HepG2 (cell line): ENCODE data around the gene ZNF618. TPM values are rescaled to one million over a fixed set of nuclear protein-coding genes. Genes with fewer than 3 reads are reported as not detected.

Experiments
- ATAC-seq: fragments of 200-7000 bp; cut with Tn5 transposase; 3 replicates; pipeline ENCODE4 v1.9.1; 2020; ENCODE audit warnings: mild to moderate bottlenecking, moderate library complexity
- BruUV-seq: library from RNA; stranded (reverse); fragments of 400-500 nt; replicated peaks from 2 replicates; lab custom pipeline; 2021; lab: Mats Ljungman, UMichigan
- CTCF ChIA-PET: fragments of 300-600 bp; formaldehyde crosslinking; extraction: SDS; loops from one replicate; lab custom pipeline; 2021; ENCODE audit warnings: low total read pairs, inconsistent platforms, low intra/inter-chr PET ratio; lab: Yijun Ruan, JAX
- POLR2A ChIA-PET: fragments of 350-600 bp; sonication (Branson Sonifier 250); formaldehyde crosslinking; loops from one replicate; lab custom pipeline; 2020; ENCODE audit warnings: antibody characterized with exemption, inconsistent platforms; lab: Yijun Ruan, JAX
- DNase-seq: peaks from one replicate; pipeline ENCODE4 v3.0.0-alpha.2; 2015; ENCODE audit warnings: low spot score
- FAIRE-seq: peaks from 3 replicates; lab custom pipeline; 2011; peaks lifted over from hg19 to GRCh38; lab: Jason Lieb, UNC
- H2AFZ ChIP-seq: one replicate; pipeline ENCODE4 v1.6.1; 2011; ENCODE audit warnings: low read length, inconsistent platforms
- H3K27ac ChIP-seq: fragments of 300-600 bp; 3 replicates; pipeline ENCODE4 v1.8.0; 2011; ENCODE audit warnings: mixed run types, mild to moderate bottlenecking, mixed read lengths, low read length, inconsistent platforms; ENCODE audit not compliant: insufficient read depth; ENCODE audit errors: extremely low read length
- H3K27me3 ChIP-seq, 2 experiments: fragments of 200-600 bp in 1 of 2; 2 replicates in 1 of 2; 3 replicates in 1 of 2; pipeline versions ENCODE4 v1.6.0 to v1.8.0; 2011; ENCODE audit warnings: low read length in 2 of 2, mild to moderate bottlenecking in 2 of 2, moderate library complexity in 2 of 2, inconsistent platforms in 1 of 2; ENCODE audit not compliant: insufficient read depth in 2 of 2, control insufficient read depth in 1 of 2
- H3K36me3 ChIP-seq, 2 experiments: fragments of 200-600 bp in 1 of 2; replicated peaks in 1 of 2; 2 replicates in 1 of 2; 3 replicates in 1 of 2; pipeline versions ENCODE4 v1.5.1 to v1.8.0; 2011; ENCODE audit warnings: low read length in 2 of 2, inconsistent platforms in 1 of 2; ENCODE audit not compliant: insufficient read depth in 2 of 2, control insufficient read depth in 1 of 2
- H3K4me1 ChIP-seq: 2 replicates; pipeline ENCODE4 v1.5.1; 2012; ENCODE audit warnings: low read length, inconsistent platforms; ENCODE audit not compliant: insufficient read depth
- H3K4me2 ChIP-seq: 2 replicates; pipeline ENCODE4 v1.6.0; 2011; ENCODE audit warnings: low read depth, low read length, inconsistent platforms
- H3K4me3 ChIP-seq, 3 experiments: fragments of 200-600 bp in 1 of 3; sonication (generic), shearing (Covaris generic) in 1 of 3; replicated peaks in 1 of 3; 2 replicates each; pipeline ENCODE4 v1.5.1; 2011 to 2016; ENCODE audit warnings: low read length in 3 of 3, inconsistent platforms in 2 of 3, low read depth in 2 of 3, mild to moderate bottlenecking in 2 of 3, control low read depth in 1 of 3, mixed read lengths in 1 of 3; ENCODE audit not compliant: insufficient read depth in 1 of 3
- H3K79me2 ChIP-seq: one replicate; pipeline ENCODE4 v1.6.1; 2011; ENCODE audit warnings: low read length, inconsistent platforms; ENCODE audit not compliant: insufficient read depth
- H3K9ac ChIP-seq: 2 replicates; pipeline ENCODE4 v1.6.0; 2011; ENCODE audit warnings: mild to moderate bottlenecking, low read depth, low read length, inconsistent platforms; ENCODE audit not compliant: insufficient read depth
- H3K9me3 ChIP-seq: 2 replicates; pipeline ENCODE4 v1.5.1; 2012; ENCODE audit warnings: mild to moderate bottlenecking, low read length
- H4K20me1 ChIP-seq: 2 replicates; pipeline ENCODE4 v1.6.0; 2011; ENCODE audit warnings: inconsistent platforms, mild to moderate bottlenecking, low read length, moderate library complexity; ENCODE audit not compliant: insufficient read depth
- CCDC6 ChIP-seq: sonication (generic); formaldehyde crosslinking; IDR thresholded peaks from 2 replicates; pipeline ENCODE4 v1.8.1; 2022; ENCODE audit warnings: mild to moderate bottlenecking, missing genetic modification reagents, moderate library complexity
- IRX3 ChIP-seq: sonication (generic); formaldehyde crosslinking; IDR thresholded peaks from 2 replicates; pipeline ENCODE4 v1.8.1; 2023; ENCODE audit warnings: mild to moderate bottlenecking, low read depth, missing genetic modification reagents, borderline replicate concordance
- PCBP2 ChIP-seq: fragments of 200-400 bp; formaldehyde crosslinking; optimal IDR thresholded peaks from 2 replicates; pipeline ENCODE3; 2018; ENCODE audit warnings: low read length, low read depth; ENCODE audit not compliant: poor library complexity, severe bottlenecking
- SIX1 ChIP-seq: sonication (generic); formaldehyde crosslinking; IDR thresholded peaks from 2 replicates; pipeline ENCODE4 v1.4.0; 2020; ENCODE audit warnings: missing genetic modification reagents, borderline replicate concordance
- ZNF350 ChIP-seq: sonication (generic); formaldehyde crosslinking; IDR thresholded peaks from 2 replicates; pipeline ENCODE4 v1.4.0; 2020; ENCODE audit warnings: mild to moderate bottlenecking, low read depth, missing genetic modification reagents, borderline replicate concordance
- WGBS: methylation state at CpG from one replicate; pipeline ENCODE4 v1.1.6; 2017; ENCODE audit warnings: low lambda C conversion rate; 5-methylcytosine and 5-hydroxymethylcytosine counted together
- in situ Hi-C: cut with HindIII; loops from 2 replicates; pipeline ENCODE4 v1.10.0; 2017; ENCODE audit warnings: low pct_unique_long_range_greater_than_20kb; ENCODE audit not compliant: extremely low pct_ligation_motif_present
- intact Hi-C: fragments of 100-400 bp; cut with micrococcal nuclease; formaldehyde crosslinking; loops from one replicate; pipeline ENCODE4 v1.10.0; 2022; ENCODE audit not compliant: unreplicated experiment
- polyA plus RNA-seq, 8 experiments: library from polyadenylated mRNA; depleted of rRNA in 3 of 8; stranded (reverse) in 7 of 8; unstranded in 1 of 8; fragments of >200 nt; fragmentation: Illumina TruSeq in 4 of 8; extraction: Trizol in 4 of 8; gene quantifications; 2 replicates each; pipeline versions ENCODE4 v1.2.1 to v1.2.3, GENCODE V29; 2011 to 2016; ENCODE audit warnings: low read depth in 4 of 8, missing spikeins in 1 of 8, mixed read lengths in 1 of 8; ENCODE audit not compliant: insufficient read depth in 1 of 8
- total RNA-seq, 5 experiments: library from RNA; depleted of rRNA; stranded (reverse); fragments of >200 nt; fragmentation: Illumina TruSeq; extraction: Trizol; gene quantifications; 2 replicates each; pipeline ENCODE4 v1.2.3, GENCODE V29; 2016; ENCODE audit warnings: low read depth in 1 of 5
- TF ChIP-seq, protein P1 (sequence below): sonication (generic); formaldehyde crosslinking; IDR thresholded peaks from 2 replicates; pipeline ENCODE4 v1.5.0; 2020; ENCODE audit warnings: missing genetic modification reagents
- TF ChIP-seq, protein P2 (sequence below): sonication (generic); formaldehyde crosslinking; IDR thresholded peaks from 2 replicates; pipeline ENCODE4 v1.4.0; 2020; ENCODE audit warnings: missing genetic modification reagents, borderline replicate concordance
- TF ChIP-seq, protein P3 (sequence below): sonication (generic); formaldehyde crosslinking; conservative IDR thresholded peaks from 2 replicates; pipeline ENCODE4 v1.4.0; 2020; ENCODE audit warnings: missing genetic modification reagents

The ZNF618 gene
- total and polyA plus RNA-seq, 2 of the 13 experiments (the other 11 are each of a cell fraction or from before 2014, with no cell fraction given), result 0.07 TPM

DNA sequence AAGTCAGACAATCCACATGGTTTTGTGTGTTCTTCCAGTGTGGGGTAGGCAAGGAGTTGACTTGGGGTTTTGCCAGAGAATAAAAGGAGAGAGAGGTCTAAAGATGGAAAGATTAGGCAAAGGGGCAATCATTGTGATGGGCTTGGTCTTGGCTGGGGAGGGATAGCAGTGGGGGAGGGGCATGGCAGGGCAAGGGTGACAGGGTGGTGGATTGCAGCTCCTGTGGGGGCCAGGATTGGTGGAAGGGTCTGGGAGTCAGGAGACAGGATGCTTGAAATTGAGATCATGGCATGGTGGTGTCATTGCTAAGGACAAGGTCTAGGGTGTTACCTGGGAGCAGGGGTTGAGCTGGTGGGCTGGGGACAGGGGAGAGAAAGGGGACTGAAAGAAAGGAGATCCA is 57.6 kb downstream of the ZNF618 start (continued):
- TF ChIP-seq SIX1, result no peak
- TF ChIP-seq, protein P1, sequence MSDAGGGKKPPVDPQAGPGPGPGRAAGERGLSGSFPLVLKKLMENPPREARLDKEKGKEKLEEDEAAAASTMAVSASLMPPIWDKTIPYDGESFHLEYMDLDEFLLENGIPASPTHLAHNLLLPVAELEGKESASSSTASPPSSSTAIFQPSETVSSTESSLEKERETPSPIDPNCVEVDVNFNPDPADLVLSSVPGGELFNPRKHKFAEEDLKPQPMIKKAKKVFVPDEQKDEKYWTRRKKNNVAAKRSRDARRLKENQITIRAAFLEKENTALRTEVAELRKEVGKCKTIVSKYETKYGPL (CRISPR knock-in tag), result no peak

DNA sequence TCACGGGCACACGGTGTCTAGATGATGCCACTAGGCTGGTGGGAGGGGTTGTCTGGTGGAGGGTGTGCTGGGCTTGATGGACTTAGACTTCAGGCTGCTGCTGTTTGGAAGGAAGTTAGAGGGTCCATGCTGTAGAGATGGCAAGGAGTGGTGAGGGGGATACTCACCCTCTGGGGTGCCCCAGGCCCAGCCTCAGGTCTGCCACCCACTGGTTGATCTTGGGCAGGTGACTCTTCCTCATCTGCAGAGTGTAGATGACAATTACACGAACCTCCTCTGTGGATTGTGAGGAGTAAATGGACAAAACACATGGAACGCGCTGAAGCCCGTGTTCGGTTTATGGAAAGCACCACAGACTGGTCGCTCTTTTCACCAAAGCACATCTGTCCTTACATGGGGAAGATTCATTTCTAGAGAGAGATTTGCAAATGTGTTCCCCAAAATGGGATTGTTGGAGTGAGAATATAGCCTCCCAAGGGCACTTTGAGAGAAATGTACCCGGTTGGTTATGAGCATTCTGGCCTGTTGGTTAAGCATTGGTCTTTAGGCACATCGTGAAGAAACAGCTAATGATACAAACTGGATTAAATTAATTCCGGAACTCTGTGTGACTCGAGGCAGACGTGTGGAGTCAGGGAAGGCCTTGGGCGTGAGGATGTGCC is 58.2 kb downstream of the ZNF618 start:
- in situ Hi-C loops (no loop called here), intact Hi-C loops (no loop called here)
- Histone ChIP-seq H3K27ac (no peak overlapping the region), H3K27me3 (peaks cover 2 to 9% of the 10 kb centered on the region in 2 experiments; a peak in 3 of 5 replicates), H3K4me2 (no peak overlapping the region), H3K9ac (no peak overlapping the region), H3K4me3 (no peak overlapping the region), H3K9me3 (no peaks in the 10 kb centered on the region), H3K36me3 (no peaks in the 10 kb centered on the region), H3K4me1 (no peaks in the 10 kb centered on the region), H4K20me1 (no peaks in the 10 kb centered on the region), H2AFZ (no peak overlapping the region), H3K79me2 (no peaks in the 10 kb centered on the region)
- BruUV-seq, result no TSS peak
- WGBS, result 42% methylated on average over 14 of the region's 14 CpGs
- DNase-seq (no peak), ATAC-seq (no peak), FAIRE-seq (no peak)
- TF ChIP-seq CCDC6 (CRISPR knock-in tag), result no peak
- ChIA-PET CTCF (no interaction called here), POLR2A (no interaction called here)

DNA sequence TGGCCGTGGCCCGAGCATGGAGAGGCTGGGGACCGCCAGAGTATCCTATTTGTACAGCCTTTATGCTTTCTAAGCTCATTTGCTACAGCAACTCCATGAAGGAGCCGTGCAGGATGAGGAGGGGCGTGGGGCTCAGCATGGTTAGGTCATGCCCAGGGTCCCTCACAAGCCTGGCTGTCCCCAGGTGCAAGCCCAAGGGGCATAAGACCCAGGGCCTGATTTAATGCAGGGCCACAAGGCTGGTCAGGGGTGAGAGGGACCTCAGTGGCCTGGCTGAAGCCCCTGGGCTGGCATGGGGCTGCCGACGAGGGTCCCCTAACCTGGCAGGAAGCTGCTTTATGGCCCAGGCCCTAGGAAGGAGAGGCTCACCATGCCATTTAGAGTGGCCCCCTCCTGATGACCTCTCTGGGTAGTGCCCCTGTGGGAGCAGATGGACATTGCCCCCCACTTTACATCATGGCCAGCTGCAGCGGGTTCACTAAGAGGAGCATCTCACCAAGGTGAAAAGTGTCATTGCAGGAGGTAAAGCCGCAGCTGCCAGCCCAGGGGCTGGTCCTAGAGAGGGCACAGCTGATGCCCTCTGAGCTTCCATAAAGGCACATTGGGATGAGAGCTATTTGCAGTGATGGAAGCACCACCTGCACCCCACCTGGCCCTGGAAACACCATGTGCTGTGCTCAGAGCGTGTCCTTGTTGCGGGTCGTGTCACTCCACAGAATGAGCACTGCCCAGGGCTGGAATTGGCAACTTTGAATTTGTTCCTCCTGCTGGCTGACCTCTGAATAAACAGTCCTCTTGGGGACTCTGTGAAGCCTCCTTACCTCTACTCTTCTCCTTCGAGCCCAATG is 58.9 kb downstream of the ZNF618 start:
- H2AFZ ChIP-seq, result no peak overlapping the region
- no peaks in the 10 kb centered on the region for H3K9me3 ChIP-seq
- H3K9ac ChIP-seq, result no peak overlapping the region
- H3K79me2 ChIP-seq, result no peaks in the 10 kb centered on the region
- 23% methylated on average over 3 of the region's 13 CpGs for WGBS
- ChIA-PET POLR2A (no interaction called here), CTCF (no interaction called here)
- no peaks in the 10 kb centered on the region for H3K36me3 ChIP-seq
- no peak for DNase-seq
- no peak for ATAC-seq
- in situ Hi-C loops (no loop called here), intact Hi-C loops (no loop called here)
- H4K20me1 ChIP-seq, result no peaks in the 10 kb centered on the region
- no peak overlapping the region for H3K4me2 ChIP-seq
- H3K27me3 ChIP-seq, result peaks cover 2 to 9% of the 10 kb centered on the region in 2 experiments; a peak in 3 of 5 replicates
- no peak for FAIRE-seq
- no TSS peak for BruUV-seq
- H3K27ac ChIP-seq, result no peak overlapping the region
- H3K4me3 ChIP-seq, result no peak overlapping the region
- no peaks in the 10 kb centered on the region for H3K4me1 ChIP-seq
- TF ChIP-seq ZNF350 (CRISPR knock-in tag), result no peak
- TF ChIP-seq, protein P2, sequence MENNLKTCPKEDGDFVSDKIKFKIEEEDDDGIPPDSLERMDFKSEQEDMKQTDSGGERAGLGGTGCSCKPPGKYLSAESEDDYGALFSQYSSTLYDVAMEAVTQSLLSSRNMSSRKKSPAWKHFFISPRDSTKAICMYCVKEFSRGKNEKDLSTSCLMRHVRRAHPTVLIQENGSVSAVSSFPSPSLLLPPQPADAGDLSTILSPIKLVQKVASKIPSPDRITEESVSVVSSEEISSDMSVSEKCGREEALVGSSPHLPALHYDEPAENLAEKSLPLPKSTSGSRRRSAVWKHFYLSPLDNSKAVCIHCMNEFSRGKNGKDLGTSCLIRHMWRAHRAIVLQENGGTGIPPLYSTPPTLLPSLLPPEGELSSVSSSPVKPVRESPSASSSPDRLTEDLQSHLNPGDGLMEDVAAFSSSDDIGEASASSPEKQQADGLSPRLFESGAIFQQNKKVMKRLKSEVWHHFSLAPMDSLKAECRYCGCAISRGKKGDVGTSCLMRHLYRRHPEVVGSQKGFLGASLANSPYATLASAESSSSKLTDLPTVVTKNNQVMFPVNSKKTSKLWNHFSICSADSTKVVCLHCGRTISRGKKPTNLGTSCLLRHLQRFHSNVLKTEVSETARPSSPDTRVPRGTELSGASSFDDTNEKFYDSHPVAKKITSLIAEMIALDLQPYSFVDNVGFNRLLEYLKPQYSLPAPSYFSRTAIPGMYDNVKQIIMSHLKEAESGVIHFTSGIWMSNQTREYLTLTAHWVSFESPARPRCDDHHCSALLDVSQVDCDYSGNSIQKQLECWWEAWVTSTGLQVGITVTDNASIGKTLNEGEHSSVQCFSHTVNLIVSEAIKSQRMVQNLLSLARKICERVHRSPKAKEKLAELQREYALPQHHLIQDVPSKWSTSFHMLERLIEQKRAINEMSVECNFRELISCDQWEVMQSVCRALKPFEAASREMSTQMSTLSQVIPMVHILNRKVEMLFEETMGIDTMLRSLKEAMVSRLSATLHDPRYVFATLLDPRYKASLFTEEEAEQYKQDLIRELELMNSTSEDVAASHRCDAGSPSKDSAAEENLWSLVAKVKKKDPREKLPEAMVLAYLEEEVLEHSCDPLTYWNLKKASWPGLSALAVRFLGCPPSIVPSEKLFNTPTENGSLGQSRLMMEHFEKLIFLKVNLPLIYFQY (CRISPR knock-in tag), result no peak
- TF ChIP-seq PCBP2, result no peak
- TF ChIP-seq IRX3 (CRISPR knock-in tag), result no peak
- TF ChIP-seq, protein P3, sequence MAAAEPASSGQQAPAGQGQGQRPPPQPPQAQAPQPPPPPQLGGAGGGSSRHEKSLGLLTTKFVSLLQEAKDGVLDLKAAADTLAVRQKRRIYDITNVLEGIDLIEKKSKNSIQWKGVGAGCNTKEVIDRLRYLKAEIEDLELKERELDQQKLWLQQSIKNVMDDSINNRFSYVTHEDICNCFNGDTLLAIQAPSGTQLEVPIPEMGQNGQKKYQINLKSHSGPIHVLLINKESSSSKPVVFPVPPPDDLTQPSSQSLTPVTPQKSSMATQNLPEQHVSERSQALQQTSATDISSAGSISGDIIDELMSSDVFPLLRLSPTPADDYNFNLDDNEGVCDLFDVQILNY (CRISPR knock-in tag), result no peak
